ENCODE measurements around the gene TNPO2.
"Not testable (repeated sequence)": the region's sequence is repeated elsewhere in the genome, so short reads cannot be mapped to it uniquely, and the experiment has no call there.

GRCh38 chr19:12697425-12697824, 26.3 kb downstream of the TNPO2 start:
- TF ChIP-seq, protein P1, sequence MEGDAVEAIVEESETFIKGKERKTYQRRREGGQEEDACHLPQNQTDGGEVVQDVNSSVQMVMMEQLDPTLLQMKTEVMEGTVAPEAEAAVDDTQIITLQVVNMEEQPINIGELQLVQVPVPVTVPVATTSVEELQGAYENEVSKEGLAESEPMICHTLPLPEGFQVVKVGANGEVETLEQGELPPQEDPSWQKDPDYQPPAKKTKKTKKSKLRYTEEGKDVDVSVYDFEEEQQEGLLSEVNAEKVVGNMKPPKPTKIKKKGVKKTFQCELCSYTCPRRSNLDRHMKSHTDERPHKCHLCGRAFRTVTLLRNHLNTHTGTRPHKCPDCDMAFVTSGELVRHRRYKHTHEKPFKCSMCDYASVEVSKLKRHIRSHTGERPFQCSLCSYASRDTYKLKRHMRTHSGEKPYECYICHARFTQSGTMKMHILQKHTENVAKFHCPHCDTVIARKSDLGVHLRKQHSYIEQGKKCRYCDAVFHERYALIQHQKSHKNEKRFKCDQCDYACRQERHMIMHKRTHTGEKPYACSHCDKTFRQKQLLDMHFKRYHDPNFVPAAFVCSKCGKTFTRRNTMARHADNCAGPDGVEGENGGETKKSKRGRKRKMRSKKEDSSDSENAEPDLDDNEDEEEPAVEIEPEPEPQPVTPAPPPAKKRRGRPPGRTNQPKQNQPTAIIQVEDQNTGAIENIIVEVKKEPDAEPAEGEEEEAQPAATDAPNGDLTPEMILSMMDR (IDR thresholded peaks at IDR 0.05; ENCODE audit: borderline replicate concordance, extremely low read depth, low read length, poor library complexity, severe bottlenecking): not testable (repeated sequence)
- TF ChIP-seq EZH2 (IDR thresholded peaks at IDR 0.05; ENCODE audit: borderline replicate concordance, low read depth, low read length, severe bottlenecking): not testable (repeated sequence)

All from DND-41 (cell line).